Neural cell (in vitro differentiated cells): Measurements from ENCODE around the gene TRIM32. TPM values are rescaled to one million over a fixed set of nuclear protein-coding genes. Genes with fewer than 3 reads are reported as not detected.
"Not testable (repeated sequence)": the region's sequence is repeated elsewhere in the genome, so short reads cannot be mapped to it uniquely, and the experiment has no call there.

ENCODE experiments used
- H2AFZ ChIP-seq: fragments of 200-600, 300-800 bp; sonication (generic), shearing (Covaris generic); 2 replicates; pipeline ENCODE4 v1.6.0; 2014; ENCODE audit warnings: low read depth, mild to moderate bottlenecking, antibody characterized with exemption, low read length, moderate library complexity
- H3F3A ChIP-seq: fragments of 200-600 bp; shearing (Covaris generic); 2 replicates; pipeline ENCODE4 v1.6.1; 2016; ENCODE audit warnings: mild to moderate bottlenecking, moderate library complexity, mixed read lengths, antibody characterized with exemption, low read length; ENCODE audit not compliant: insufficient read depth, poor library complexity, severe bottlenecking
- H3K27ac ChIP-seq: fragments of 200-600, 300-800 bp; sonication (generic), shearing (Covaris generic); 2 replicates; pipeline ENCODE4 v1.5.1; 2014; ENCODE audit warnings: mild to moderate bottlenecking, low read length, moderate library complexity
- H3K27me3 ChIP-seq: fragments of 300-800, 200-600 bp; sonication (generic), shearing (Covaris generic); 2 replicates; pipeline ENCODE4 v1.6.0; 2014; ENCODE audit warnings: mild to moderate bottlenecking, low read depth, low read length, moderate library complexity; ENCODE audit not compliant: insufficient read depth
- H3K36me3 ChIP-seq: fragments of 300-800, 200-600 bp; sonication (generic), shearing (Covaris generic); 2 replicates; pipeline ENCODE4 v1.5.1; 2014; ENCODE audit warnings: mild to moderate bottlenecking, antibody characterized with exemption, low read length, moderate library complexity; ENCODE audit not compliant: insufficient read depth
- H3K4me2 ChIP-seq: fragments of 300-800, 200-600 bp; sonication (generic), shearing (Covaris generic); 2 replicates; pipeline ENCODE4 v1.6.0; 2014; ENCODE audit warnings: mild to moderate bottlenecking, low read length
- H3K4me3 ChIP-seq: fragments of 300-800, 200-600 bp; sonication (generic), shearing (Covaris generic); 2 replicates; pipeline ENCODE4 v1.5.1; 2014; ENCODE audit warnings: mild to moderate bottlenecking, low read length, moderate library complexity
- H3K79me2 ChIP-seq: fragments of 200-600 bp; shearing (Covaris generic); replicated peaks from 2 replicates; pipeline ENCODE4 v1.6.0; 2014; ENCODE audit warnings: mild to moderate bottlenecking, low read length, moderate library complexity; ENCODE audit not compliant: insufficient read depth
- H3K9ac ChIP-seq: fragments of 300-800, 200-600 bp; sonication (generic), shearing (Covaris generic); 2 replicates; pipeline ENCODE4 v1.6.1; 2016; ENCODE audit warnings: mild to moderate bottlenecking, low read length, mixed read lengths
- H3K9me2 ChIP-seq: fragments of 200-600 bp; shearing (Covaris generic); 2 replicates; pipeline ENCODE4 v1.6.1; 2016; ENCODE audit warnings: mild to moderate bottlenecking, low read length, mixed read lengths; ENCODE audit not compliant: insufficient read depth
- H3K9me3 ChIP-seq: fragments of 200-600, 300-800 bp; sonication (generic), shearing (Covaris generic); 2 replicates; pipeline ENCODE4 v1.6.1; 2016; ENCODE audit warnings: mild to moderate bottlenecking, mixed run types, low read length, moderate library complexity, mixed read lengths
- H4K20me1 ChIP-seq: fragments of 200-600 bp; shearing (Covaris generic); 2 replicates; pipeline ENCODE4 v1.6.1; 2016; ENCODE audit warnings: mild to moderate bottlenecking, mixed run types; ENCODE audit not compliant: insufficient read depth
- EP300 ChIP-seq: fragments of 450-650 bp; conservative IDR thresholded peaks from 2 replicates; pipeline ENCODE4 v1.6.1; 2014; ENCODE audit warnings: antibody characterized with exemption, mild to moderate bottlenecking, moderate library complexity; ENCODE audit not compliant: poor library complexity, severe bottlenecking
- EZH2 ChIP-seq: fragments of 200-600, 300-800 bp; shearing (Covaris generic), sonication (generic); IDR thresholded peaks from 2 replicates; pipeline ENCODE4 v1.6.1; 2014; ENCODE audit warnings: antibody characterized with exemption, low read length, borderline replicate concordance, mild to moderate bottlenecking; ENCODE audit not compliant: insufficient read depth, poor library complexity, severe bottlenecking
- MXI1 ChIP-seq: fragments of 450-650 bp; conservative IDR thresholded peaks from 2 replicates; pipeline ENCODE4 v1.6.1; 2014; ENCODE audit warnings: antibody characterized with exemption, mild to moderate bottlenecking; ENCODE audit not compliant: poor library complexity, severe bottlenecking
- POLR2AphosphoS5 ChIP-seq: IDR thresholded peaks from 2 replicates; pipeline ENCODE4 v1.6.1; 2012
- RAD21 ChIP-seq: fragments of 450-650 bp; conservative IDR thresholded peaks from 2 replicates; pipeline ENCODE4 v1.6.1; 2014; ENCODE audit warnings: antibody characterized with exemption, mild to moderate bottlenecking, moderate library complexity
- SMC3 ChIP-seq: fragments of 450-650 bp; conservative IDR thresholded peaks from 2 replicates; pipeline ENCODE4 v1.6.1; 2014; ENCODE audit warnings: antibody characterized with exemption, mild to moderate bottlenecking, moderate library complexity; ENCODE audit not compliant: poor library complexity
- TAF1 ChIP-seq: IDR thresholded peaks from 2 replicates; pipeline ENCODE4 v1.6.1; 2012; ENCODE audit warnings: low read depth
- polyA plus RNA-seq: library from polyadenylated mRNA; depleted of rRNA; stranded (reverse); fragments of >200 nt; gene quantifications from 2 replicates; pipeline ENCODE4 v1.2.3, GENCODE V29; 2014
- TF ChIP-seq, protein P1 (sequence below): fragments of 450-650 bp; IDR thresholded peaks from 2 replicates; pipeline ENCODE4 v1.5.1; 2014; ENCODE audit warnings: antibody characterized with exemption, mild to moderate bottlenecking, moderate library complexity; ENCODE audit not compliant: poor library complexity, severe bottlenecking
- TF ChIP-seq, protein P2 (sequence below): IDR thresholded peaks from 2 replicates; pipeline ENCODE4 v1.6.1; 2012; ENCODE audit warnings: borderline replicate concordance

Gene TRIM32
- polyA plus RNA-seq, 1 donor from 2014 or later, result 9.1 TPM

DNA sequence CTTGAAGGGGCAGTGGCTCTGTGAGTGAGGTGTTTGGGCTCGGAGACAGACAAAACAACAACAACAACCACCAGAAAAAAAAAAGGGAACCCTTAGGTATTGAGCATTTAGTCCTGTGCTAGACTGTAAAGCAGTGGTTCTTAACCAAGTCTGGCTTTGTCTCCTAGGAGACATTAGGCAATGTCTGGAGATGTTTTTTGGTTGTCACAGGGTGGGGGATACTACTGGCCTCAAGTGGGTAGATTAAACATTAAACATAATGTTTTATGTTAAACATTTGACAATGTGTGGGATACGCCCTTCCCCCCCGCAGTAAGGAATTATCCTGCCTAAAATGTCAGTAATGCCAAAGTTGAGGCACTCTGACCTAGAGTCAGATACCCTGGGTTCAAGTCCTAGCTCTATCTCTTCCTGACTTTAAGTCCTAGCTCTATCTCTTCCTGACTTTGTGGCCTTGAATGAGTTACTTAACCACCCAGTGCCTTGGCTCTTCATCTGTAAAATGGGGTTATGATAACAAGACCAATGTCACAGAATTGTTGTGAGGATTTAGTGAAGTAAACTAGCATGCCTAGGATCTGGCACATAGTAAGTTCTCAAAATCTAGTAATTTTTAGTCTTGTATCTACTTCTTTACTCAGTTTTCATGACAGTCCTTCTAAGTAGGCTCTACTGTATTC, 1.8 kb downstream of the TRIM32 start:
- Histone ChIP-seq H4K20me1 (no peaks in the 10 kb centered on the region), H3K4me2 (peak overlapping the region; percentile 69), H3F3A (no peaks in the 10 kb centered on the region), H3K9me2 (no peaks in the 10 kb centered on the region), H3K27me3 (no peaks in the 10 kb centered on the region), H3K4me3 (peak overlapping the region; percentile 72), H2AFZ (no peak overlapping the region), H3K9ac (no peak overlapping the region), H3K9me3 (no peaks in the 10 kb centered on the region), H3K79me2 (peaks cover 21% of the 10 kb centered on the region), H3K27ac (no peak overlapping the region), H3K36me3 (no peaks in the 10 kb centered on the region)
- TF ChIP-seq POLR2AphosphoS5, result no peak
- TF ChIP-seq SMC3, result no peak
- no peak for TF ChIP-seq MXI1
- TF ChIP-seq, protein P1, sequence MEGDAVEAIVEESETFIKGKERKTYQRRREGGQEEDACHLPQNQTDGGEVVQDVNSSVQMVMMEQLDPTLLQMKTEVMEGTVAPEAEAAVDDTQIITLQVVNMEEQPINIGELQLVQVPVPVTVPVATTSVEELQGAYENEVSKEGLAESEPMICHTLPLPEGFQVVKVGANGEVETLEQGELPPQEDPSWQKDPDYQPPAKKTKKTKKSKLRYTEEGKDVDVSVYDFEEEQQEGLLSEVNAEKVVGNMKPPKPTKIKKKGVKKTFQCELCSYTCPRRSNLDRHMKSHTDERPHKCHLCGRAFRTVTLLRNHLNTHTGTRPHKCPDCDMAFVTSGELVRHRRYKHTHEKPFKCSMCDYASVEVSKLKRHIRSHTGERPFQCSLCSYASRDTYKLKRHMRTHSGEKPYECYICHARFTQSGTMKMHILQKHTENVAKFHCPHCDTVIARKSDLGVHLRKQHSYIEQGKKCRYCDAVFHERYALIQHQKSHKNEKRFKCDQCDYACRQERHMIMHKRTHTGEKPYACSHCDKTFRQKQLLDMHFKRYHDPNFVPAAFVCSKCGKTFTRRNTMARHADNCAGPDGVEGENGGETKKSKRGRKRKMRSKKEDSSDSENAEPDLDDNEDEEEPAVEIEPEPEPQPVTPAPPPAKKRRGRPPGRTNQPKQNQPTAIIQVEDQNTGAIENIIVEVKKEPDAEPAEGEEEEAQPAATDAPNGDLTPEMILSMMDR, result no peak
- TF ChIP-seq, protein P2, sequence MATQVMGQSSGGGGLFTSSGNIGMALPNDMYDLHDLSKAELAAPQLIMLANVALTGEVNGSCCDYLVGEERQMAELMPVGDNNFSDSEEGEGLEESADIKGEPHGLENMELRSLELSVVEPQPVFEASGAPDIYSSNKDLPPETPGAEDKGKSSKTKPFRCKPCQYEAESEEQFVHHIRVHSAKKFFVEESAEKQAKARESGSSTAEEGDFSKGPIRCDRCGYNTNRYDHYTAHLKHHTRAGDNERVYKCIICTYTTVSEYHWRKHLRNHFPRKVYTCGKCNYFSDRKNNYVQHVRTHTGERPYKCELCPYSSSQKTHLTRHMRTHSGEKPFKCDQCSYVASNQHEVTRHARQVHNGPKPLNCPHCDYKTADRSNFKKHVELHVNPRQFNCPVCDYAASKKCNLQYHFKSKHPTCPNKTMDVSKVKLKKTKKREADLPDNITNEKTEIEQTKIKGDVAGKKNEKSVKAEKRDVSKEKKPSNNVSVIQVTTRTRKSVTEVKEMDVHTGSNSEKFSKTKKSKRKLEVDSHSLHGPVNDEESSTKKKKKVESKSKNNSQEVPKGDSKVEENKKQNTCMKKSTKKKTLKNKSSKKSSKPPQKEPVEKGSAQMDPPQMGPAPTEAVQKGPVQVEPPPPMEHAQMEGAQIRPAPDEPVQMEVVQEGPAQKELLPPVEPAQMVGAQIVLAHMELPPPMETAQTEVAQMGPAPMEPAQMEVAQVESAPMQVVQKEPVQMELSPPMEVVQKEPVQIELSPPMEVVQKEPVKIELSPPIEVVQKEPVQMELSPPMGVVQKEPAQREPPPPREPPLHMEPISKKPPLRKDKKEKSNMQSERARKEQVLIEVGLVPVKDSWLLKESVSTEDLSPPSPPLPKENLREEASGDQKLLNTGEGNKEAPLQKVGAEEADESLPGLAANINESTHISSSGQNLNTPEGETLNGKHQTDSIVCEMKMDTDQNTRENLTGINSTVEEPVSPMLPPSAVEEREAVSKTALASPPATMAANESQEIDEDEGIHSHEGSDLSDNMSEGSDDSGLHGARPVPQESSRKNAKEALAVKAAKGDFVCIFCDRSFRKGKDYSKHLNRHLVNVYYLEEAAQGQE, result no peak
- TF ChIP-seq TAF1, result no peak
- no peak for TF ChIP-seq EP300
- TF ChIP-seq EZH2, result no peak

DNA sequence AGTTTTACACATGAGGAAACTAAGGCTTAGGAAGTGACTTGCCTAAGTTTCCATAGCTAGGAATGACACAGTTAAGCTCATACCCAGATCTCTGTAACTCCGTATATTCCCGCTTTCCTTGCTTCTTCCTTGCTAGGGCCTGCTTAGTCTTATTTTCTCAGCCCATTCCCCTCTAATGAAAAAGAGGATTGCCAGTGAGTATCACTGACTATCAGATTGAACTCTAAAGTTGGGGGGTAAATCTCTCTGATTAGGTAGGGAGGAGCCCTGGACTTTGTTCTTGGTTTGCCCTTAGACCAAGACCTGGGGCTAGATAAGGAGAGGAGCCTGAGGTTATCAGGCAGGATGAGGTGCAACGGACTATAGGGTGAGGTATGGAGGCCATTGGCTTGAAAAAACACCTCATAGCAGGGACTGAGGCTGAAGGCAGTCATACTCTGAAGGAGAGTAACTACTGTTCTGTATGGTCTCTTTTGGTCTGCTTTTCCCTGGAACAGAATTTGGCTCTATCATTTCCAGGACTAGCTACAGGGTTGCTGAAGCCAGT, 2.5 kb downstream of the TRIM32 start:
- H3K9me2 ChIP-seq, result no peaks in the 10 kb centered on the region
- no peaks in the 10 kb centered on the region for H3K9me3 ChIP-seq
- no peaks in the 10 kb centered on the region for H3K27me3 ChIP-seq
- H4K20me1 ChIP-seq, result no peaks in the 10 kb centered on the region
- no peak overlapping the region for H3K9ac ChIP-seq
- no peak overlapping the region for H2AFZ ChIP-seq
- H3F3A ChIP-seq, result no peaks in the 10 kb centered on the region
- H3K27ac ChIP-seq, result no peak overlapping the region
- TF ChIP-seq RAD21, result no peak
- no peak overlapping the region for H3K4me2 ChIP-seq
- H3K4me3 ChIP-seq, result peak overlapping the region; percentile 72
- H3K36me3 ChIP-seq, result no peaks in the 10 kb centered on the region
- peaks cover 21% of the 10 kb centered on the region for H3K79me2 ChIP-seq

DNA sequence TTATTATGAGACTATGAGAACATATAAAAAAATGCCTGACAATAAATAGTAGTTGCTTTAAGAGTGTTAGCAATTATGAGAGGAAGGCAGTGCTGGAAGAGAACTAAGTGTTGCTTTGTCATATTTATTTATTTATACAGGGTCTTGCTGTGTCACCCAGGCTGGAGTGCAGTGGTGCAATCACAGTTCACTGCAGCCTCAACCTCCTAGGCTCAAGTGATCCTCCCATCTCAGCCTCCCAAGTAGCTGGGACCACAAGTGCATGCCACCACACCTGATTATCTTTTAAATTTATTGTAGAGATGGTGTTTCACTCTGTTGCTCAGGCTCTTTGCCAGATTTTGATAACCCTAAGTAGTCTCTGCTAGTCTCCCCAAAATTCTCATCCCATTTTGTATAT, 3.7 kb downstream of the TRIM32 start:
- not testable (repeated sequence) for H3K27ac ChIP-seq, H3F3A ChIP-seq, H2AFZ ChIP-seq, H3K36me3 ChIP-seq, H4K20me1 ChIP-seq, H3K9me2 ChIP-seq, H3K9me3 ChIP-seq, H3K9ac ChIP-seq, H3K4me3 ChIP-seq, H3K27me3 ChIP-seq, H3K4me2 ChIP-seq
- peaks cover 21% of the 10 kb centered on the region for H3K79me2 ChIP-seq
